ENCODE results near the gene SGCD.

SGCD gene

GRCh38 chr5:156523607-156524006 is 196.6 kb downstream of the SGCD start:
- DNase-seq, result no peak

GRCh38 chr5:156526081-156526925 is 199.3 kb downstream of the SGCD start:
- no peak for DNase-seq

GRCh38 chr5:156527611-156528010 is 200.6 kb downstream of the SGCD start:
- DNase-seq, result no peak

GRCh38 chr5:156528673-156529072 is 201.7 kb downstream of the SGCD start:
- DNase-seq, result no peak

- no peak for DNase-seq
Observed at GRCh38 chr5:156529892-156530291, 202.9 kb downstream of the SGCD start.

GRCh38 chr5:156531199-156531598 is 204.2 kb downstream of the SGCD start:
- no peak for DNase-seq

- DNase-seq, result no peak
Observed at GRCh38 chr5:156532921-156533320, 206.0 kb downstream of the SGCD start.

- no peak for DNase-seq
Observed at GRCh38 chr5:156534085-156534484, 207.1 kb downstream of the SGCD start.

- no peak for DNase-seq
Observed at GRCh38 chr5:156534906-156535485, 208.0 kb downstream of the SGCD start.

GRCh38 chr5:156540491-156540890 is 213.5 kb downstream of the SGCD start:
- no peak for DNase-seq

- DNase-seq, result no peak
Observed at GRCh38 chr5:156541582-156541981, 214.6 kb downstream of the SGCD start.

GRCh38 chr5:156543348-156544145 is 216.6 kb downstream of the SGCD start:
- no peak for DNase-seq

- no peak for DNase-seq
Observed at GRCh38 chr5:156552855-156553358, 225.9 kb downstream of the SGCD start.

GRCh38 chr5:156556666-156557406 is 229.9 kb downstream of the SGCD start:
- no peak for DNase-seq

- DNase-seq, result no peak
Observed at GRCh38 chr5:156560002-156560401, 233.0 kb downstream of the SGCD start.

GRCh38 chr5:156561651-156562050 is 234.7 kb downstream of the SGCD start:
- no peak for DNase-seq

- no peak for DNase-seq
Observed at GRCh38 chr5:156570615-156571014, 243.7 kb downstream of the SGCD start.

- no peak for DNase-seq
Observed at GRCh38 chr5:156581725-156582124, 254.8 kb downstream of the SGCD start.

GRCh38 chr5:156582193-156582598 is 255.2 kb downstream of the SGCD start:
- no peak for DNase-seq

GRCh38 chr5:156584871-156585270 is 257.9 kb downstream of the SGCD start:
- DNase-seq, result no peak

GRCh38 chr5:156585999-156586398 is 259.0 kb downstream of the SGCD start:
- no peak for DNase-seq

- DNase-seq, result no peak
Observed at GRCh38 chr5:156587012-156587411, 260.0 kb downstream of the SGCD start.

- no peak for DNase-seq
Observed at GRCh38 chr5:156588306-156588705, 261.3 kb downstream of the SGCD start.
